NCI-H146 treated with DMSO at 0.1 percent for 48 hours (cell line): ENCODE results near the gene ETV6.

Experiments used
- DNase-seq: peaks from one replicate; lab custom pipeline; 2025; ENCODE audit not compliant: unreplicated experiment; lab: John Stamatoyannopoulos, UW

Gene ETV6

DNA sequence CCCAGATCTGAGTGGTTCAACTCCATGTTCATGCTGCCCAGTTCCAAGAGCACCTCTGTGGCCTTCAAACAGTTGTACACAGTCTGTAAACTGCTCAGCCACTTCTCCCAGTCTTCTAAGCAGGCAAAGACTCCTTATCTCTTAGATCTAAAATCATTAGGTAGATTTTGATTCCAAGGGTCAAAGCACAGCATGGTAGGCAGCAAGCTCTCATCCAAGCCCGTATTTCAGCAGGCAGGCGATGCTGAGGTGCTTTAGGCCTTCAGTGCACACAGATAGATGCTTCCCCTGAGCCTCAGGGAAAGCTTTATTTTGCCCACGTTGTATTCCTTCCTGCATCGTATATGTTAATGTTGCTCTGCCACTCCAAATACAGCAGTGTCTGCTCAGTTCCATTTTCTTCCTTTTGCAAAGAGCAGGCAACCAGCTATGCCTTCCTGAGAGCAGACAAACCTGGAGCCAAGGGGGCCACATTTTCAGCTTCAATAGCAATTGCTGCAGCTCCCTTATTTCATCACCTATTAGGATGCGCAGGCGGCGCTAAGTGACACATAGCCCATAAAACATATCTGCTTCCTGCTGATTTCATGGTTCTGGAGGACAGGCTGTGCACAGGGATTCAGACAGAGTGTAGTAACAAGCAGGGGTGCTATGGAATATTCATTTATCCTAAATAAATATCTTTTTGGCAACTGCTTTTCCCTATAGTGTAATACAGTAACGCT is 67.5 kb downstream of the ETV6 start:
- DNase-seq: no peak

DNA sequence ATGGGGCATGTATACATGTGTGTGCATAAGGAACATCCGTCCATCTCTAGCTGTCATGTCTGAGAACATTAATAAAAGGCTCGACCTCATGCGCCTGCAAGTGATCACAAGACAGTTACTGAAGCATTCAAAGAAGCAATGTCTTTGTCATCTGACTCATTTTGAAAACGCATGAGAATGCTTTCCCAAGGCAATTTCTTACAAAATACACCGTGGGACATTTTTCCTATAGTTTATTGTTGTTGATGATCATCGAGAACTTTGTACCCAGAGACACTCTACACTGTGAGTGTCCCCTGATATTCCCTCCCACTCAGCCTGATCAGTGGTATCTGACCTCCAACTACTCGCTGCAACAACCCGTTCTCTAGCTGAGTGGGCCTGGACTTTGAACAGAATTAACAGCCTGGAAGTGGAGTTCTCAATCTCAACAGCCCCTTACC is 68.1 kb downstream of the ETV6 start:
- DNase-seq: no peak

DNA sequence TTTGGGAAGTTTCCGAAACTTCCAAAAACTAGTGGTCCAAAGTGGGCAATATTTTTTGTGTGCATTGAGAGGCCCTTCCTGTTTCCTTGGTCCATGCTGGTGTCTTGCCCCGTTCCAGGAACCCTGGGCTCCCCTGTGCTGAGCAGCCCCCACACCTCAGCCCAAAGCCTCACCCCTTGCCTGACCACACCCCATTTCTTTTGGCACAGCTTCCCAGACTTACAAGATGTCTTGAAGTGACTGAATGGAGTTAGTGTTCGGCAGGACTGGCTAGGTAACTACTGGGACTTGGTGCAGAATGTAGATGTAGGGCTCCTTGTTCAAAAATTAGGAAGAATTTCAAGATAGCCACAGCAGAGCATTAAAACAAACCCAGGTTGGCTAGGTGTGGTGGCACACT is 68.6 kb downstream of the ETV6 start:
- no peak for DNase-seq

DNA sequence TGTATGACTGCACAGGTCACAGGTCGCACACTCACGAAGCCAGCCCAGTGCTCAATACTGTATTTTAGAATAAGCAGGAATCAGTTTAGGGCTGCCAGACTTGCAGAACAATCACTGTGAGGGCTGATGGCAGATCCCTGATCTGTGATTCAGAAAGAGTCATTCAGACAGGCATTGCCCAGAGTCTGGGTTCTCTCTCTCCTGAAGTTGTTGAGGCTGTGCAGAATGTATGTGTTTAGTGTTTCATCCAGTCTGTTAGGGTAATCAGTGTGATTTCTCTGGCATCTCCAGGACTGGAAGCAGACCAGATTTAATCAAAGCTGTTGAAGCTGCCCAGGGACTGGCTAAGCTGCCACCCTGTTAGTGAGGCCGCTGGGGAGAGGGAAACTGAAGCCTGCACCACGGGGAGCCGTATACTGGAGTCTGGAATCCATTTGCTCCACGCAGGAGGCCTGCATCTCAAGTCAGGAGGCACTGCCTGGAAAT is 69.3 kb downstream of the ETV6 start:
- DNase-seq: no peak

DNA sequence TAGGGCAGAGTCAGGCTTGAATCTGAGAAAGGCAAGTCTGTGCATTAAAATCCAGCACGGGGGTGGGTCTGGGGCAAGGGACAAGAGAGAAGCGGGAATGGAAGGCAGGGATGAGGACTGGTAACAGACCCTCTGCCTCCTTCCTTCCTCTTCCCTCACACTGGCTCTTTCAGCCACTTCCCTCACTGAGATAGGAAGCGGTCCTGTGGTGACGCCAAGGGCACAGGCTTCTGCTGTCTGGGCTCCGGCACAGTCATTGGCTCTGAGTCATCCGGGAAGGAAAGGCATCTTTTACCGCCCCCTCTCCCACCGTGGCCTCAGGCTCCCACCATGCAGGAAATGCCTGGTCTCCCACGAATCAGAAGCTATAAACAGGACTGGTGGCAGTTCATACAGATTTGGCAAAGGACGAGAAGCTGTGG is 70.2 kb downstream of the ETV6 start:
- no peak for DNase-seq

DNA sequence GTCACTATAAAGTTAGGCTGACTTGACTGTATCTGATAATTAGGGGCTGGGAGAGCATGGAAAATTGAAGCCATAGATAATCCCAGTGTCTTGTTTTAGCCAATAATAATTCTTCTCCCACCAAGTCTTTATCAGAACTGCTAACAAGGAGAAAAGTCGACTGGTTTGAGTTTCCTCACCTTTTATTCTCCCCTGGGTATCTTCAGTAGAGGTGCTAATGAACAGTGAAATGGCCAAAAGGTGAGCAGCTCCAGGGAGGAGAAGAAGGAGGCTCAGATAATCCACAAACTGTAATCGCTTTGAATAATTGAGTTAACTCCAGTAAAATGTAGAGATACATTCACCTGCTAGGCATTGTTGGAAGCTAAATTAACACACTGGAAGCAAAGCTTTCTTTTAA is 72.6 kb downstream of the ETV6 start:
- no peak for DNase-seq

DNA sequence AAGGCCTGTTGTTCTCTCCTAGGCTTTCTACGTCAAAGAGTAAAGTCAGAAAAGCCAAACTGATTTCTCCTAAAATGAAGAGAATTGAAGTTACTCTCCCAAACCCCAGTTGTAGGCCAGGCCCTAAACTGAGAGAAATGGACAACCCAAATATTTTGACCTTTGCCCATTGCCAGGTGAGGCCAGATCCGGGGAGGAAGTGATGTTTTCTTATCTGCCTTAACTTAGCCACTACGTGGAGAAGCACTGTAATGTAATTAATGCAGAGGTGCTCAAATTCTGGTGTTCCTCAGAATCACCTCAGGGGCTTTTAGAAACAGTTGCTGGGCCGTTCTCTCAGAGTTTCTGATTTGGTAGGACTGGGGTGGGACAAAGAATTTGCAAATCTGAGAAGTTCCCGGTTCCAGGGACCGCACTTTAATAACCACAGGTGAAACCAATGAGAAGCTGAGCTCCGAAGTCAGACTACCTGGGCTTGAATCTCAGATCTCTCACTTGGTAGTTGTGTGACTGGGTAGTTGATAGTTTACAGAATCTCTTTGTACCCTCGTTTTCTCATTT is 73.2 kb downstream of the ETV6 start:
- DNase-seq: no peak

DNA sequence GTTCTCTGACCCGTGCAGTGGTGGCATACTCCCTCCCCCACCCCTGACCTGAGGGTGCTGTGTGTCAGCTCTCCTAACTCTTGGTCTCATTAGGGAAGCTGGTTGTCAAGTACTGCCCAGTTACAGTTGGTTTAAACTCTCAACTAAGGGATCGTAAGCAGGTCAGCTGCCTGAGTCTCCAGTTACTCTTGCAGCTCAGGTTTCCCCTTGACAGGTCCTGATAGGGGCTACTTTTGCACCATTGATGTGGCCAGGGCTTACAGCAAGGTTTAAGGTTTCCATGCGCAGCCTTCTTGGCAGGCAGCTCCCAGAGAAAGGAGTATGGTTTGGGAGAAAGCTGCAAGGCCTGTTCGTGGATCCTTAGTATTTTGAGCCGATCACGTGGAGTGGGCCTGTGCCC is 74.5 kb downstream of the ETV6 start:
- no peak for DNase-seq

DNA sequence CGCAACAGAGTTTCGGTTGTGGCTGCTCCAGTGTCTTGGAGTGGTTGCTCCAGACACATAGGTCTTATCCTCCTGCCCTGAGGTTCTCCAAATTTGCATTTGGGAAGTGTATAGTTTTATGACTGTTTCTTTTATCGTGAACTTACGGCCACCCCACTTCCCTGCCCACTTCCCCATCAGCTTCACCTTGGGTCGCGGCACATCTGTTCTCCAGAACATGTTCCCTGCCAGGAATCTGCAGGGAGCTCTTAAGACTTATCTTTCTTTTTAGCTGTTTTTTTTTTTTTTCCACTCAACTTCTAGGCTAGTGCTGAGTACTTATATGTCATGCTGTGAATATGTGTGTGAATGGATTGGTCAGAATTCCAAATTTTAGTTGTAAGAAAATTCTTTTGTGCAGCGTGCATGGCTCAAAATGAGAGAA is 75.4 kb downstream of the ETV6 start:
- DNase-seq: no peak

DNA sequence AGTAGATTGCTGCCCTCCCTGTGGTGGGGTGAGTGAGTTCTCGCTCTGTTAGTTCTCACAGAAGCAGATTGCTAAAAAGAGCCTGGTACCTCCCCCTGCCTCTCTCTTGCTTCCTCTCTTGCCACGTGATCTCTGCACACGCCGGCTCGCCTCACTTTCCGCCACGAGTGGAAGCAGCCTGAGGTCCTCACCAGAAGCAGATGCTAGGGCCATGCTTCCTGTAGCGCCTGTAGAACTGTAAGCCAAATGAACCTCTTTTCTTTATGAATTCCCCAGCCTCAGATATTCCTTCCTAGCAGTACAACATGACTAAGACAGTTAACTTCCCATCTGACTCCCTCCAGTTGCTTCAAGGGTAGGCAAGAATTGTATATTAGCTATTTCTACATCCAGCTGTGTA is 76.2 kb downstream of the ETV6 start:
- DNase-seq: no peak

DNA sequence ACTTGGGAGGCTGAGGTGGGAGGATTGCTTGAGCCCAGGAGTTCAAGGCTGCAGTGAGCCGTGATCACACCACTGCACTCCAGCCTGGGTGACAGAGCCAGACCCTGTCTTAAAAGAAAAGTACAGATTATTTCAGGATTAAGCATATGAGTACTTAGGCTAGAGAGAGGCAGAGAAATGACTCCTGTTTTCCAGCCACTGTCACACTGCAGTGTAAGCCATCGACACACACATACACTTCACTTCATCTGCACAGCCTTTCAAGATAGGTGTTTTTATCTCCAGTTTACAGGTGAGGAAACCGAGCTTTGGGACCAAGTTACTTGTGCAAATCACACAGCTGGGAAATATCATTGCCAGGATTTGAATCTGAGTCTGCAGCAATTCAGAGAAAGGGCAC is 77.2 kb downstream of the ETV6 start:
- DNase-seq: no peak

DNA sequence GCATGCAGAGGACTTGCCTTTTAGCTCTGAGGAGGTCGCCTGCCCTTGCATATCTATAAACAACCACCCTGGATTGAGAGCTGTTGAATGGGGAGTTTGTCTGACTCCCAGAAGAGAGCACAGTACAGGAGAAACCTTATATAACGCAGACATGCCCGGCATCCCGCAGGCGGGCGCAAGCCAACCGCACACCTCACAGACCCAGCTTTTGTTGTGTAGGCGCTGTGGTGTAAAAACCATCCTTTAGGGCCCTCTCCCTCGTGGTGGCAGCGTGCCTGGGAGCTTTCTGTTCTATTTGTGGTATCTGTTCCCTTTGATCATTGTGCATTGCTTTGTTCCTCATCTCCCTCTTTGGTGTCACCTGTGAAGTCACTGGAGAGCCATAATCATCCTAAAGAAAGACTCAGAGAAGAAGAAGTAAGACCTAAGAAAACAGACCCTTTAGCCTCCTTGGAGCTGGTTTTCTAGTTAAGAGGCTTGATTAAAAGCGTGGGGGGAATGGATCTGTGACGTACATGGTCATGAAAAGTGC is 77.7 kb downstream of the ETV6 start:
- no peak for DNase-seq

DNA sequence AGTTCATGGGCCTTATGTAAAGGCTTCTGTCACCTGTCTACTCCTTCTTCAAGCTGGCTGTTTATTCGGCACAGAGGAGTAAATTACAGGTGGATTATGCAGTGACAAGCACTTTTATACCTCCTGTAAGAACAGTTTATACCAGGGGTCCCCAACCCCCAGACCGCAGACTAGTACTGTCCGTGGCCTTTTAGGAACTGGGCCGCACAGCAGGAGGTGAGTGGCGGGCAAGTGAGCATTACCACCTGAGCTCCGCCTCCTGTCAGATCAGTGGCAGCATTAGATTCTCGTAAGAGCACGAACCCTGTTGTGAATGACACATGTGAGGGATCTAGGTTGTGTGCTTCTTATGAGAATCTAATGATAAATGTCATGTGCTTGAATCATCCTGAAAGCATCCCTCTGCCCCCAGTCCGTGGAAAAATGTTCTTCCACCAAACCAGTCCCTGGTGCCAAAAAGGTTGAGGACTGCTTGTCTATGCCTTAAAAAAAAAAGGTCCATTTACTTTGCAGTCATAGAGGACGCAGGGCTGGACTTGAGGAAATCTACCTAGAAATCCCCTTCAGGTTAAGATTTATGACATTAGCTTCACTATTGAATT is 78.8 kb downstream of the ETV6 start:
- DNase-seq: no peak

DNA sequence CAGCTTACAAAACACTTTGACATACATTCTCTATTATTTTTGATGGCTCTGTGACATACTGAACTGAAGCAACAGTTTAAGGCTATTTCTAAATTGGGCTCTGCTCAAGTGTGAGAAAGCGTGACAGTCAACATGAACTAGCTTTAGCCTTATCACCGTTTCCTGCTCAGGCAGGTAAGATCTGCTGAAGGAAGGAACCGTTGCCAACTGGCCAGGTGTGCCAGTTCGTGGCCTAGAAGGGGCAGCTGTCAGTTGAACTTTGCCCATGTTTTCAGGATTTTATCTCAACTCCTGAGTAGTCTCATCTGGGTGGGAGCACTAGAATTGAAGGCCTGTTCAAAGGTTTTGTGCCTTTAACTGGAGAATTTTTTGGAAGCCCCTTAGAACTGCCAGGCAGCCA is 79.5 kb downstream of the ETV6 start:
- DNase-seq: no peak

DNA sequence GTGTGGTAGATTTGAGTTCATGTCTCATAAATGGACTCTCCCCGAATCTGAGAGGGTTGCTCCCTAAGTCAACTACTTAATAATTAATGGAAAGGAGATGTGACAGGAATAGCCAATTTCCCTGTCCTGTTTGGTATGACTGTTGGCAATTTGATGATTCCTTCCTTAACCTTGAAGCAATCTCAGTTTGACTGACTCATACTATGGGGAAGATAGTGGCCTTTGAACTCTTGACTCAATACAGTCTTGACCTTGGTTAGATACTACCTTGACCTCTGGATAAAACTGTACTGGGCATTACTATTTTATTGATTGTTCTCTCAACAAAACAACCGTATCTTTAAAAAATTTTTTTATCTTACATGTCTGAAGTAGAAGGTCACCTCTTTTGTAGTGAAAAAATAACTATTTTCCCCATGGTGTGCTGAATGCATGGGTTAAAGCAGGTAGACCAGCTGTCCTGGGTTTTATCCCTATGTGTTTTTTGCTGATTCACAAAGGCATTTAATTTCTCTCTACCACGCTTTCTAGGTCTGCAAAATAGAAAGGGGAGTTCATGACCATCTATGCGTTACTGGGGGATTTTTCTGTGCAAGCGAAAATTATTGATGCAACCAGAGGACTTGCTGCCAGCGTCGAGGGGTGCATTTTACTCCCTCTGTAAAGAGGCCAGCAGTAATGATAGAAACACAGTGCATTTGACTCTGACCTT is 80.1 kb downstream of the ETV6 start:
- no peak for DNase-seq

DNA sequence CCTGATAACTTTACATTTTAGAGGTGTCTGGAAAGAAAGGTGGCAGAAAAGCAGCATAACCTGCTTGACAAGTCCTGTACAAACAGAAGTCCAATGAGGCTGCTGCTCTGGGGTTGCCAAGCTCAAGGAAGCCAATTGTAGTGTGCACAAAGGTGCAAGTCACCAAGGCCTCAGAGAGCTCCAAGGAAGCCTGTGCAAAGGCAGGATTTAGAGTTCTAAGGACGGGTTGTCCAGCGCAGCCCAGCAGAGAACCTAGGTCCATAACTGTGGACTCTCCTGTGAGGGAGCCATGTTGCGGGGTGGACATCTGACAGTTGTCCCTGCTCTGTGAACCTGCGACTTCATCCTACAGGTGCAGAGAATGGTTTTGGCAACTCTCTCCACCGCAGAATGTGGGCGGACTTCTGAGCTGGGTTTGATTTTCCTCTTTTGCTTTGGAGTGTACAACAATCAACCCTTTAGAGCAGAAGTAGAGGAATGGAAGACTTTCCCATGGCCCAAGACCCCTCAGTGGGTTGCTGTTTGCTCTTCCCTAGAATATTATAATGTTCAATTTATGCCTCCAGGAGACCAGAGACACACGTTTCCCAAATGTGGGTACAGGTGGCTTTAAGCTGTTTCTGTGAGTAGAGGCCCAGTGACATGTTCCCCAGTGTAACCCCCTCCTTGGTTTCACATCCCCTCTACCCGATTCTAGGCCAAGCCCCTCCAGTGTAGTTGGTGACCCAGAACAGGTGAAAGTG is 81.0 kb downstream of the ETV6 start:
- no peak for DNase-seq

DNA sequence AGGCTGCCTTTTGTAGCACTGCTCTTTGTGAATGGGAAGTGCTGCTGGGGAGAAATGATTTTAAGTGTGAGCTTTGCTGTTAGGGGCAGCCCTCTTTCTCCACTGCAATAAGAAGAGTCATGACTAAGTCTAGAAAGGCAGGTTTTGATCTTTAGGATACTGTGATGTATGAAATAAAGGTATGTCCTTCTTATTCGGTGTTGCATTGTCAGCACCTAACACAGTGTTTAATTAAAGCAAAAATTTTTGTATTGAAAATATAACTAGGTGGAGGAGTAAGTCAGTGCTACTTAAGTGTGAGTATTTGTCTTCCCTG is 81.5 kb downstream of the ETV6 start:
- DNase-seq: no peak

DNA sequence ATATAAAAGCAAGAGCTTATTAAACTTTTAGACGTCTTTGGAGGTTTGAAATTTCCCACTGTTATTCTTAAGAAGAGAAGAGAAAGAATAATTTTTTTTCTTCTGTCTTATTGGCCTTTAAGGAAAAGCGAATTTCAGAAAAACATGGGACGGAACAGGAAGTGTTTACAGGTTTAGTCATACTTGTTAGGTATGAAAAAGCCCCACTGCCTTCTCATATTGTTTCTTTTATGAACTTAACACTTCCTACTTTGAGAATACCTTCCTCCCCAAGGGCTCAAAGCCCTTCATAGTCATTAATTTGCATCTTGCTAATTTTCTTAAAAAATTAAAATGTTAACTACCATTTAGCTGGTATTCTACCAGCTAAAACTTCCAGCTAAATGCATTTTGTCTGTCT is 82.0 kb downstream of the ETV6 start:
- DNase-seq: no peak

DNA sequence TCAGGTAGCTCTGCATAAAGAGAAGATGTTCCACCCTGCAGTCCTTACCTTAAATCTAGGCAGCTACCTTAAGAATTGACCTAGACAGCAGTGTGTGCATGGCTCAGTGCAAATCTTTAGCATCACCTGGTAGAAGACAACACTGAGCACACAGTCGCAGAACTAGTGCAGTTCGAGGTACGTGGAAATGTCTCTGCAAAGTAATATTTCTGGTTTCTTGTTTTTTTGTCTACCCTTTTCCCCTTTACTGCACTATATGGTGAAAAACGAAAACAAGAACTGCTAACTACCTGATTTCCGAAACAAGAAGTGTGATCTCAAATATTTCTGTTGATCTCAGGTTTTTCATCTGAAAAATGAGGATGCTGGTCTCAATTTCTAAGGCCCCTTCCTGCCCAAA is 82.5 kb downstream of the ETV6 start:
- DNase-seq: no peak

DNA sequence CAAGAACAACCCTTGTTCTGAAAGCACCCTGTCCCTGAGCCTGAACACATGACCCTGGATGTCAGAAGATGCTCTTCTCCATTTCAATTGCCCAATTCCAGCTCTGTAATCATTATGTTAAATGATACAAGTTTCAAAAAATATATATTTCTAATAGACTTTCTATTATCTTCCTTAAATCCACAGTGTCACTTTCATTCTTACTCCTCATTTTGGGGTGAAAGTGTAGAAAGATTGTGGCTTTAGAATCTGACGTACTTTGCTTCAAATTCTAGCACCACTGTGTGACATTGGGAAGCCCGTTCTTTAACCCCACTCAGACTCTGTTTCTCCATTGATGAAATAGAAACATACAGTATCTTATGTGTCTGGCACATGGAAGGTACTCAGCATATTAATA is 83.2 kb downstream of the ETV6 start:
- no peak for DNase-seq

DNA sequence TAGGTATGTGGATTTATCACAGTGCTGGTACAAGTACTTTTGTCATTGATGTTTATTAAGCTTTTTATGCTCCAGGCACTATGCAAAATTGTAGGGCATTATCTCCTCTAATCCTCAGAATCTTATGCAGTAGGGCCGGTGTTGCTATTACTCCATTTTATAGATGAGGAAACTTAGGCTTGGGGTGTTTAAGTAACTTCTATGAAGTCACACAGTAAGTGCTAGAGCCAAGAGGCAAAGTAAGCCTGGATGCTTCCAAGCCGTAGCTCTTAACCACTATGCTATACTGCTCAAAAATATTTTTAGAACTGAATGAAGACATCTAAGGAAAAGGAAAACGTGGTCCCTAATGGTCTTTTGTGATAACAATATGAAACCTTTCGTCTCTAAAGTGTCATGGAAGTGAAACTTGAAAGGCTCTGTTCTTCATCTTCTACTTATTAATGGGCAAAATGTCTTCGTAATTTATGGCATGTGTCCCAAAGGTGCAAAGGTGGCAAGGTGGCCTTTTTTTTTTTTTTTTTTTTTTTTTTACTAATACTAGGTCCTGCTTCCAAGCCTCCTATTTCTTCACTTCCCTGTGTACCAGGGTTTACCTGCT is 85.2 kb downstream of the ETV6 start:
- no peak for DNase-seq
